ENCODE data around the gene OR10AG1.

OR10AG1 gene

GRCh38 chr11:55969845-55970244 is at the start of gene OR10AG1:
OR10AG1 (minus strand) TSS chr11:55969945; CDS start chr11:55969907, 38 bp downstream.
- no peak for DNase-seq

GRCh38 chr11:56013805-56014204 is 44.1 kb upstream of the OR10AG1 start:
- DNase-seq, result no peak

GRCh38 chr11:56010716-56011115 is 41.0 kb upstream of the OR10AG1 start:
- no peak for DNase-seq

- no peak for DNase-seq
Measured at GRCh38 chr11:55994525-55994924, 24.8 kb upstream of the OR10AG1 start, which contains the start of gene OR5F1. OR5F1 (minus strand) TSS chr11:55994625; CDS start chr11:55994625, 0 bp downstream.

- no peak for DNase-seq
Measured at GRCh38 chr11:55970935-55971334, 1.2 kb upstream of the OR10AG1 start.

GRCh38 chr11:55967914-55968313 is 1.8 kb downstream of the OR10AG1 start:
- no peak for DNase-seq

- DNase-seq, result no peak
Measured at GRCh38 chr11:55966391-55966790, 3.4 kb downstream of the OR10AG1 start.

GRCh38 chr11:55956521-55956920 is 13.2 kb downstream of the OR10AG1 start:
- no peak for DNase-seq

- no peak for DNase-seq
Measured at GRCh38 chr11:55949330-55949729, 20.4 kb downstream of the OR10AG1 start.

GRCh38 chr11:55942785-55943392 is 26.9 kb downstream of the OR10AG1 start:
- no peak for DNase-seq

- DNase-seq, result no peak
Measured at GRCh38 chr11:55936300-55936699, 33.4 kb downstream of the OR10AG1 start, which contains the start of gene OR5I1. OR5I1 (minus strand) TSS chr11:55936400; CDS start chr11:55936400, 0 bp downstream.

GRCh38 chr11:55920537-55920936 is 49.2 kb downstream of the OR10AG1 start:
- DNase-seq, result no peak

All from stimulated activated CD4-positive, alpha-beta T cell treated with anti-CD3 and anti-CD28 coated beads, Interleukin-4, amount 100 ng/mL, for 4 hours (primary cell).